ENCODE measurements around the gene ZFP57.
A peak's percentile ranks its signal among the peaks of the same experiment; 100 is the strongest.
"Not testable (repeated sequence)": the region's sequence is repeated elsewhere in the genome, so short reads cannot be mapped to it uniquely, and the experiment has no call there.

ZFP57 gene

GRCh38 chr6:29663300-29664042, 17.5 kb downstream of the ZFP57 start:
- no peaks in the 10 kb centered on the region for H3K36me3 ChIP-seq (ENCODE audit: insufficient read depth)
- H2AFZ ChIP-seq (ENCODE audit: low read depth) = no peak overlapping the region
- H4K20me1 ChIP-seq (ENCODE audit: insufficient read depth) = no peaks in the 10 kb centered on the region
- H3K4me3 ChIP-seq (IDR thresholded peaks at IDR 0.05; ENCODE audit: insufficient read depth, low read depth, low read length) = no peak overlapping the region
- H3K27me3 ChIP-seq (ENCODE audit: insufficient read depth, low read depth) = no peaks in the 10 kb centered on the region
- H3K9ac ChIP-seq = no peak overlapping the region
- H3K79me2 ChIP-seq (ENCODE audit: insufficient read depth, low read depth) = no peaks in the 10 kb centered on the region
- H3K4me1 ChIP-seq (ENCODE audit: low read depth, poor library complexity, severe bottlenecking) = no peaks in the 10 kb centered on the region
- no peak overlapping the region for H3K27ac ChIP-seq
- TF ChIP-seq, protein P1, sequence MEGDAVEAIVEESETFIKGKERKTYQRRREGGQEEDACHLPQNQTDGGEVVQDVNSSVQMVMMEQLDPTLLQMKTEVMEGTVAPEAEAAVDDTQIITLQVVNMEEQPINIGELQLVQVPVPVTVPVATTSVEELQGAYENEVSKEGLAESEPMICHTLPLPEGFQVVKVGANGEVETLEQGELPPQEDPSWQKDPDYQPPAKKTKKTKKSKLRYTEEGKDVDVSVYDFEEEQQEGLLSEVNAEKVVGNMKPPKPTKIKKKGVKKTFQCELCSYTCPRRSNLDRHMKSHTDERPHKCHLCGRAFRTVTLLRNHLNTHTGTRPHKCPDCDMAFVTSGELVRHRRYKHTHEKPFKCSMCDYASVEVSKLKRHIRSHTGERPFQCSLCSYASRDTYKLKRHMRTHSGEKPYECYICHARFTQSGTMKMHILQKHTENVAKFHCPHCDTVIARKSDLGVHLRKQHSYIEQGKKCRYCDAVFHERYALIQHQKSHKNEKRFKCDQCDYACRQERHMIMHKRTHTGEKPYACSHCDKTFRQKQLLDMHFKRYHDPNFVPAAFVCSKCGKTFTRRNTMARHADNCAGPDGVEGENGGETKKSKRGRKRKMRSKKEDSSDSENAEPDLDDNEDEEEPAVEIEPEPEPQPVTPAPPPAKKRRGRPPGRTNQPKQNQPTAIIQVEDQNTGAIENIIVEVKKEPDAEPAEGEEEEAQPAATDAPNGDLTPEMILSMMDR (conservative IDR thresholded peaks at IDR 0.05; ENCODE audit: low read depth, low read length) = no peak
- no peak overlapping the region for H3K4me2 ChIP-seq

GRCh38 chr6:29661502-29662141, 19.3 kb downstream of the ZFP57 start:
- H3K4me3 ChIP-seq (IDR thresholded peaks at IDR 0.05; ENCODE audit: insufficient read depth, low read depth, low read length); H3K36me3 ChIP-seq (ENCODE audit: insufficient read depth); H3K4me1 ChIP-seq (ENCODE audit: low read depth, poor library complexity, severe bottlenecking); H3K27me3 ChIP-seq (ENCODE audit: insufficient read depth, low read depth); H3K4me2 ChIP-seq; H3K27ac ChIP-seq; H3K79me2 ChIP-seq (ENCODE audit: insufficient read depth, low read depth); H3K9ac ChIP-seq; H4K20me1 ChIP-seq (ENCODE audit: insufficient read depth); H2AFZ ChIP-seq (ENCODE audit: low read depth): not testable (repeated sequence)

- Histone ChIP-seq H3K9ac (no peak overlapping the region), H3K79me2 (ENCODE audit: insufficient read depth, low read depth) (no peaks in the 10 kb centered on the region), H3K36me3 (ENCODE audit: insufficient read depth) (no peaks in the 10 kb centered on the region), H3K27ac (no peak overlapping the region), H3K4me1 (ENCODE audit: low read depth, poor library complexity, severe bottlenecking) (peaks cover 8% of the 10 kb centered on the region), H3K4me3 (IDR thresholded peaks at IDR 0.05; ENCODE audit: insufficient read depth, low read depth, low read length) (no peak overlapping the region), H3K4me2 (no peak overlapping the region), H3K27me3 (ENCODE audit: insufficient read depth, low read depth) (no peaks in the 10 kb centered on the region), H4K20me1 (ENCODE audit: insufficient read depth) (no peaks in the 10 kb centered on the region), H2AFZ (ENCODE audit: low read depth) (no peak overlapping the region)
- TF ChIP-seq, protein P1 (conservative IDR thresholded peaks at IDR 0.05; ENCODE audit: low read depth, low read length) = no peak
Observed at GRCh38 chr6:29661071-29661470, 19.9 kb downstream of the ZFP57 start.

DNA sequence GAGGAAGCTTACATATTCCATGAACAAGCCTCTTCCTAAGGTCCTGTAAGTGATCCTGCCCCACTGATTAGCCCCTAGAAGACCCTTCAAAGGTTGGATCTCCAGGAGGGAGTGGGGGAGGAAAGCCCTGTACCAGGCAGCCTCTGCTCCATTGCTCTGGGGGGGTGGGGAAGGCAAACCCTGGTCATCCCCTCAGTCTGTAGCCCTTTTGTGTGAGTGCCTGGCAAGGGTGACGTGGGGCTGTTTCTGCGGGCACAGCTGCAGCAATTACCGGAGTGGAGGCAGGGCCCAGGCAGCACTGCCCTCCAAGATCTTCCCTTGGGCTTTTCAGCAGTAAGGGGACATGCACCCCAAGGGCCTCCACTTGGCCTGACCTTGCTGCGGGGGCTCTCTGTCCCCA, 24.2 kb downstream of the ZFP57 start, which contains the start of gene MOG:
Gene MOG, plus strand, starts transcription at position 295 of the 400 bp plus-strand sequence. CDS start 118 bp downstream, outside the sequence.
- Histone ChIP-seq H3K79me2 (ENCODE audit: insufficient read depth, low read depth) (no peaks in the 10 kb centered on the region), H3K27ac (no peak within 1 kb of the TSS), H3K9ac (no peak within 1 kb of the TSS), H3K4me3 (IDR thresholded peaks at IDR 0.05; ENCODE audit: insufficient read depth, low read depth, low read length) (no peak within 1 kb of the TSS), H2AFZ (ENCODE audit: low read depth) (no peak within 1 kb of the TSS), H3K4me1 (ENCODE audit: low read depth, poor library complexity, severe bottlenecking) (peaks cover 30% of the 10 kb centered on the region), H3K27me3 (ENCODE audit: insufficient read depth, low read depth) (no peaks in the 10 kb centered on the region), H4K20me1 (ENCODE audit: insufficient read depth) (no peaks in the 10 kb centered on the region), H3K36me3 (ENCODE audit: insufficient read depth) (no peaks in the 10 kb centered on the region), H3K4me2 (peak within 1 kb of the TSS; percentile 46)
- TF ChIP-seq, protein P1 (conservative IDR thresholded peaks at IDR 0.05; ENCODE audit: low read depth, low read length) = no peak

DNA sequence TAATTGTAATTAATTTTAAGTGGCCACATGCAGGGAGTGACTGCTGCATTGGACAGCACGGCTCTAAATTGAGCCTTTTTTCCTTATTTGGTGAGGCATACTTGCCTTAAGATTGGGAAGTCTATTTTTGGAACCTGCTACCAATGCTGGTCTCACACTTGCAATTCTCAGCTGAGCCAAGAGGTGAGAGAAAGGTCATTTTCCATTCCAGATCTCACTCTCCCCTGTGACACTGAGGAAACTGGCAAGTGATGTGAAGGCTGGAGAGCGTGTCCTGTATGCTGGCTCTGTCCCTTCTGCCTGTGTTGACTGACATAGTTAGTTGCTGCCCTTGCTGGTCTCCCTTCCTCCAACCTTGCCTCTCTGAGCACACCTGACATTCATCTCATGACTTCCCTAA, 24.8 kb downstream of the ZFP57 start:
- Histone ChIP-seq H3K79me2 (ENCODE audit: insufficient read depth, low read depth) (no peaks in the 10 kb centered on the region), H2AFZ (ENCODE audit: low read depth) (no peak overlapping the region), H3K9ac (no peak overlapping the region), H3K27me3 (ENCODE audit: insufficient read depth, low read depth) (no peaks in the 10 kb centered on the region), H3K27ac (no peak overlapping the region), H3K36me3 (ENCODE audit: insufficient read depth) (no peaks in the 10 kb centered on the region), H4K20me1 (ENCODE audit: insufficient read depth) (no peaks in the 10 kb centered on the region), H3K4me3 (IDR thresholded peaks at IDR 0.05; ENCODE audit: insufficient read depth, low read depth, low read length) (no peak overlapping the region), H3K4me1 (ENCODE audit: low read depth, poor library complexity, severe bottlenecking) (peaks cover 30% of the 10 kb centered on the region), H3K4me2 (peak overlapping the region; percentile 46)
- TF ChIP-seq, protein P1 (conservative IDR thresholded peaks at IDR 0.05; ENCODE audit: low read depth, low read length) = no peak
